ENCODE data around the gene CAPN5.

- TF ChIP-seq POLR2AphosphoS5 (IDR thresholded peaks at IDR 0.05; ENCODE audit: low read depth) (no peak), CTCF (IDR thresholded peaks at IDR 0.05; ENCODE audit: insufficient read depth, low read length) (no peak), GABPA (IDR thresholded peaks at IDR 0.05; ENCODE audit: low read depth) (no peak)
Observed at GRCh38 chr11:77069969-77070582, 3.3 kb downstream of the CAPN5 start.

All from HL-60 (cell line).